HG03097 (cell line): ENCODE results near the gene SCUBE1.

ENCODE experiments used
- ATAC-seq: cut with Tn5 transposase; IDR thresholded peaks from one replicate; pipeline ENCODE4 v1.9.1; 2021; ENCODE audit not compliant: unreplicated experiment, low FRiP score

SCUBE1 gene

DNA sequence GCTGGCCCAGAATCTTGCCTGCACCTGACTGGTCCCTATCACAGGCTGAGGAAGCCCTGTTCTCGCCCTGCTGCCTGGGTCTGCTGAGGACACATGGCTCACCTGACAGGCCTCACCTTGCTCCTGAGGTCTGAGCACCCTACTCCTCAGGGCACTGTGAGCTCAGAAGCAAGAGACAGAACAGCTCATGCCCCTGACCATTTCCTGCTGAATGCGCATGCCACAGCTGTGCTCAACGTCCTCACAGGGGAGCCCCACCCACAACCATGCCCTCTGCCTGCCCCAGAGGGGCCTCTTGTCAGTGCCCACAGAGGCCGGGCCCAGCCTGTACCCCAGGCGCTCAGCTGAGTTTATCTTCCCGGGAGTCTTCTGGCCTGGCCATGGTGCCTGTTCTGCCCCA lies 194.6 kb downstream of the SCUBE1 start:
- ATAC-seq = no peak

- ATAC-seq = no peak
Measured at GRCh38 chr22:43147821-43148220, 195.4 kb downstream of the SCUBE1 start.
